Measurements from ENCODE around the gene AQP7.
"Not testable (repeated sequence)": the region's sequence is repeated elsewhere in the genome, so short reads cannot be mapped to it uniquely, and the experiment has no call there.

Gene AQP7

GRCh38 chr9:33366979-33367480, 35.3 kb downstream of the AQP7 start:
- no peak for DNase-seq

GRCh38 chr9:33364814-33365213, 37.6 kb downstream of the AQP7 start:
- DNase-seq: not testable (repeated sequence)

- DNase-seq: no peak
Measured at GRCh38 chr9:33364127-33364526, 38.2 kb downstream of the AQP7 start.

GRCh38 chr9:33358641-33359040, 43.7 kb downstream of the AQP7 start:
- DNase-seq: not testable (repeated sequence)

GRCh38 chr9:33355933-33356332, 46.4 kb downstream of the AQP7 start:
- no peak for DNase-seq

- DNase-seq: no peak
Measured at GRCh38 chr9:33354651-33355211, 47.6 kb downstream of the AQP7 start.

GRCh38 chr9:33351547-33351946, 50.8 kb downstream of the AQP7 start:
- no peak for DNase-seq

- peak in 1 of 4 experiments; percentile 6 for DNase-seq
Measured at GRCh38 chr9:33350310-33350709, 52.1 kb downstream of the AQP7 start.

GRCh38 chr9:33349743-33350142, 52.6 kb downstream of the AQP7 start:
- DNase-seq: no peak

- DNase-seq: no peak
Measured at GRCh38 chr9:33348998-33349397, 53.4 kb downstream of the AQP7 start.

GRCh38 chr9:33346564-33346963, 55.8 kb downstream of the AQP7 start:
- no peak for DNase-seq

- DNase-seq: no peak
Measured at GRCh38 chr9:33344145-33344544, 58.2 kb downstream of the AQP7 start.

- no peak for DNase-seq
Measured at GRCh38 chr9:33341182-33341581, 61.2 kb downstream of the AQP7 start.

GRCh38 chr9:33340186-33340585, 62.2 kb downstream of the AQP7 start:
- DNase-seq: no peak

Data from suppressor macrophage (primary cell).